Cardiac muscle cell (in vitro differentiated cells and primary cell): ENCODE results near the gene USP6NL. TPM values are rescaled to one million over a fixed set of nuclear protein-coding genes. Genes with fewer than 3 reads are reported as not detected.
A peak's percentile ranks its signal among the peaks of the same experiment; 100 is the strongest.

Source experiments
- DNase-seq, 2 donors: peaks; one replicate each; pipeline versions ENCODE4 v3.0.0 to v3.0.0-alpha.2; 2010 to 2017; ENCODE audit warnings: low read depth in 1 of 2, low spot score in 1 of 2
- H3K27ac ChIP-seq: fragments of 200-600 bp; sonication (generic); 2 replicates; pipeline ENCODE4 v1.5.1; 2016
- H3K27me3 ChIP-seq: fragments of 200-600 bp; sonication (generic); 2 replicates; pipeline ENCODE4 v1.6.0; 2016; ENCODE audit warnings: control low read depth
- H3K36me3 ChIP-seq: fragments of 200-600 bp; sonication (generic); 2 replicates; pipeline ENCODE4 v1.5.1; 2016; ENCODE audit warnings: control low read depth
- H3K4me1 ChIP-seq: fragments of 200-600 bp; sonication (generic); 2 replicates; pipeline ENCODE4 v1.8.1; 2017; ENCODE audit warnings: low read depth, mild to moderate bottlenecking, mixed run types
- H3K4me3 ChIP-seq: fragments of 200-600 bp; sonication (generic); 2 replicates; pipeline ENCODE4 v1.5.1; 2016; ENCODE audit warnings: mild to moderate bottlenecking
- H3K9me3 ChIP-seq: fragments of 200-600 bp; sonication (generic); 2 replicates; pipeline ENCODE4 v1.5.1; 2017; ENCODE audit warnings: low read depth, mild to moderate bottlenecking, control low read depth
- polyA plus RNA-seq: library from polyadenylated mRNA; unstranded; fragments of >200 nt; fragmentation: Nextera tagmentation; extraction: Ambion mirVana; gene quantifications from 2 replicates; pipeline ENCODE4 v1.2.1, GENCODE V29; 2016
- total RNA-seq: library from RNA; depleted of rRNA; stranded (reverse); fragments of >200 nt; gene quantifications from 2 replicates; pipeline ENCODE4 v1.2.3, GENCODE V29; 2016
- TF ChIP-seq, protein P1 (sequence below): IDR thresholded peaks from 2 replicates; pipeline ENCODE4 v1.5.1; 2012; ENCODE audit warnings: low read depth, mild to moderate bottlenecking, low read length

USP6NL gene
- total and polyA plus RNA-seq, 2 experiments from 2014 or later: 13.6 to 25.4 TPM

DNA sequence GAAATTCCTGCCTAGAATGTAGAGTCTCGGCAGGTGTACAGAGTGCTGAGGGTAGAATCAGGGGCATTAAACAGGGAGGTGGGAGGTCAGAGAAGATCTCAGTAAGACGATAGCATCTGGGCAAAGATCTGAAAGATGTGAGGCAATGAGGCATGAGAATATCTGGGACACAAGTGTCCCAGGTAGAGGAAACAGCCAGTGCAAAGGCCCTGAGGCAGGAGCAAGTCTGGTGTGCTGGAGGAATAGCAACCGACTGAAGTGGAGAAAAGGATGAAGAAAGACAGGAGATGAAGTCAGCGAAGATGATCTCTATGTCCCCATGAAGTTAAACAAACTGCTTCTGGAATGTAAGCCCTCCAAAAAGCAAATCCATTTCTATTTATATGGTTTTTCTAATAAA is 84.4 kb downstream of the USP6NL start:
- Histone ChIP-seq H3K27ac (no peak overlapping the region), H3K36me3 (no peaks in the 10 kb centered on the region), H3K4me3 (no peak overlapping the region), H3K27me3 (no peaks in the 10 kb centered on the region), H3K9me3 (no peaks in the 10 kb centered on the region), H3K4me1 (peaks cover 6% of the 10 kb centered on the region)
- no peak for DNase-seq
- TF ChIP-seq, protein P1, sequence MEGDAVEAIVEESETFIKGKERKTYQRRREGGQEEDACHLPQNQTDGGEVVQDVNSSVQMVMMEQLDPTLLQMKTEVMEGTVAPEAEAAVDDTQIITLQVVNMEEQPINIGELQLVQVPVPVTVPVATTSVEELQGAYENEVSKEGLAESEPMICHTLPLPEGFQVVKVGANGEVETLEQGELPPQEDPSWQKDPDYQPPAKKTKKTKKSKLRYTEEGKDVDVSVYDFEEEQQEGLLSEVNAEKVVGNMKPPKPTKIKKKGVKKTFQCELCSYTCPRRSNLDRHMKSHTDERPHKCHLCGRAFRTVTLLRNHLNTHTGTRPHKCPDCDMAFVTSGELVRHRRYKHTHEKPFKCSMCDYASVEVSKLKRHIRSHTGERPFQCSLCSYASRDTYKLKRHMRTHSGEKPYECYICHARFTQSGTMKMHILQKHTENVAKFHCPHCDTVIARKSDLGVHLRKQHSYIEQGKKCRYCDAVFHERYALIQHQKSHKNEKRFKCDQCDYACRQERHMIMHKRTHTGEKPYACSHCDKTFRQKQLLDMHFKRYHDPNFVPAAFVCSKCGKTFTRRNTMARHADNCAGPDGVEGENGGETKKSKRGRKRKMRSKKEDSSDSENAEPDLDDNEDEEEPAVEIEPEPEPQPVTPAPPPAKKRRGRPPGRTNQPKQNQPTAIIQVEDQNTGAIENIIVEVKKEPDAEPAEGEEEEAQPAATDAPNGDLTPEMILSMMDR: no peak

DNA sequence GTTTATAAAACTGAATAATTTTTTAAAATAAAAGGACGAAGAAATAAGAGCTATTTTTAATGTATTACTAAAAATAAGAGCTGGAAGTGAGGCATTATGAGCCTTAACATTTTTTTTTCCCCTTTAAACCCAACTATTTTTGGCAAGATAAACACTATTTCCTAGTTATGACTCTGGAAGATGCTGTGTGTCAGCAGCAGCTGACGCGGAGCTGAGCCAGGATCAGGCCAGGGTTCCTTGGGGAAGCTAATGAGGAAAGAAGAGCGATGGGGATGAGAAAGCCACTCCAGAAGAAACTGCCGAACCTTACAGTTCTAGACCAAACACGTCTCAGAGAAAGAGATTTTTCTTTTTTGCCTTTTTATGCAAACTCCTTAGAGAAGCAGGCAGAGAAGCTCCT is 85.9 kb downstream of the USP6NL start:
- H3K9me3 ChIP-seq: no peaks in the 10 kb centered on the region
- no peak overlapping the region for H3K27ac ChIP-seq
- H3K4me1 ChIP-seq: peaks cover 9% of the 10 kb centered on the region
- H3K27me3 ChIP-seq: no peaks in the 10 kb centered on the region
- TF ChIP-seq, protein P1: no peak
- DNase-seq: peak in 1 of 2 donors; percentile 79
- no peaks in the 10 kb centered on the region for H3K36me3 ChIP-seq
- H3K4me3 ChIP-seq: no peak overlapping the region

DNA sequence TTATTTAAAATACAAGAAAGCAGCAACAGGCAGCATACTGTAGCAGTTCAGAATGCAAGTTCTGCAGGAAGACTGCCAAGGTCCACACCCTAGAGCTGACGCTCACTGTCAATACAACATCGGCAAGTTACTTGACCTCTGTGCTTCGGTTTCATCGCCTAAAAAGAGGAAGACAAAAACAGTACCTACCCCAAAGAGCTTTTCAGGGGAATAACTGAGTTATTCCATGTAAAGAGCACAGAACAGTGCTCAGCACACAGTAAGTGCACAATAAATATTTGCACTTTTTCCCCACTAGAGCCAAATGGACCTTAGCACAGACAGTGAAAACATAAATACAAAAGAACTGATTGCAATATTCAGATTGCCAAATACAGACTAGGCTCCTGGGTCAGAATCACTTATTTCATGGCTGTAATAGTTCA is 88.6 kb downstream of the USP6NL start:
- H3K27ac ChIP-seq: no peak overlapping the region
- DNase-seq: no peak
- no peaks in the 10 kb centered on the region for H3K27me3 ChIP-seq
- H3K9me3 ChIP-seq: no peaks in the 10 kb centered on the region
- TF ChIP-seq, protein P1: no peak
- H3K4me3 ChIP-seq: no peak overlapping the region
- H3K4me1 ChIP-seq: peaks cover 4% of the 10 kb centered on the region
- no peaks in the 10 kb centered on the region for H3K36me3 ChIP-seq

DNA sequence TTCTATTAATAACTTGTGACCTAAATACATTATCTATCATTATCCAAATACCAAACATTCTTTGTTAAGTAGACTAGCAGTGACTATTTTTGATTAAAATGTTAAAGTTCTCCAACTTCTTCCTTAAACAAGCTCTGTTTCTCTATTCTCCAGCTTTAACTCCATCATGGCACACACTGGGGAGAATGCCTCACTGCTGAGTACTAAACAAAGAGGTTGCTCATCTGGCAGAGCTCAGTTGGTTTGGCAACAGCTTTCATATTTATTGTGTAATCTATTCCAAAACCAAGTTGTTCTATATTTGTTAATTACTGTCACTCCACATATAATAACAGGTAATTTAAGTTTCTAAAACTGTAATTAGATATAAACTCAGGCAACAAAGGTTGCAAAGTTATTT is 89.6 kb downstream of the USP6NL start:
- DNase-seq: peak in 1 of 2 donors; percentile 75
- Histone ChIP-seq H3K4me3 (no peak overlapping the region), H3K4me1 (peaks cover 10% of the 10 kb centered on the region), H3K27ac (no peak overlapping the region), H3K9me3 (no peaks in the 10 kb centered on the region), H3K36me3 (no peaks in the 10 kb centered on the region), H3K27me3 (no peaks in the 10 kb centered on the region)
- TF ChIP-seq, protein P1: no peak

DNA sequence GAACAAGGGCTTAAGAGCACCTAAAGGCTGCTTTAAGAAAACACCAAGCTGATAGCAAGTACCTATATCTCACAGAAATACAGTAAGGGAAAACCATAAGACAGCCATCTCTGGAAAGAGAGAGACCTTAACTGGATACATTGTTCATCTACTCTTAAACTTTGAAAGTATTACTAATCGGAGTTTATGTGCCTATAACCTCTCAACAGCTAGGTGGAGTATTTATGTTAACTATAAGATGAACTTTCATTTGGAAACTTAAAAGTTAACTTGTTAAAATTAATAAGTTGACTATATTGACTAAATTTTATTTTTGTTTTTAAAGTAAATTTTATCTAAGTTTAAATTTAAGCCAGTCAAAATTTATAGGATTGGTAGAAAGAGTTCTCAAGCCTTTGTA is 90.6 kb downstream of the USP6NL start:
- Histone ChIP-seq H3K9me3 (no peaks in the 10 kb centered on the region), H3K36me3 (no peaks in the 10 kb centered on the region), H3K27ac (no peak overlapping the region), H3K4me1 (peaks cover 19% of the 10 kb centered on the region), H3K4me3 (no peak overlapping the region), H3K27me3 (no peaks in the 10 kb centered on the region)
- DNase-seq: no peak
- TF ChIP-seq, protein P1: no peak

DNA sequence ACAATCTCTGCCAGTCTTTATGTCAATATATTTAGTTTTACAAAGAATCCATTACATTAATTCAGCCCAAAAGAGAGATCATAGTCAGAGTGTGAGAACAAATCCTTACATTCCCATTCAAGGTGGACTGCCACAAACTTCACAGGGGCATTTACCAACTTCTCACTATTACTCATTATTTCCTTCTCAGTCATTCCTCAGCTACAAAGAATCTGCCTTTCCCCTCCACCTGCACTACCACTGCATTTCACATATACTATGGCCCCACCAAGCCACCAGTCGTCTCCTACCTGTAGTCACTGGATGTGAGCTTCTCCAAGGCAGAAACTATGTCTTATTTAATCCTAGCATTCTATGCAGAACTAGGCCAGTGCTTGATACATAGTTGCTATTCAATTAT is 94.3 kb downstream of the USP6NL start:
- TF ChIP-seq, protein P1: no peak
- Histone ChIP-seq H3K27ac (no peak overlapping the region), H3K9me3 (no peaks in the 10 kb centered on the region), H3K4me3 (no peak overlapping the region), H3K4me1 (peaks cover 27% of the 10 kb centered on the region), H3K27me3 (no peaks in the 10 kb centered on the region), H3K36me3 (no peaks in the 10 kb centered on the region)
- DNase-seq: no peak
